ENCODE data around the gene MRPL21. TPM values are rescaled to one million over a fixed set of nuclear protein-coding genes. Genes with fewer than 3 reads are reported as not detected.
A peak's percentile ranks its signal among the peaks of the same experiment; 100 is the strongest.

MRPL21 gene
- total and polyA plus RNA-seq, 2 of the 13 experiments (the other 11 are each of a cell fraction or from before 2014, with no cell fraction given): 61.5 to 100 TPM

GRCh38 chr11:68904248-68904847 is 716 bp upstream of the MRPL21 start:
- no TSS peak for BruUV-seq (replicated peaks)
- peaks cover 0 to 3% of the 10 kb centered on the region in 2 experiments; a peak in 1 of 5 replicates for H3K27me3 ChIP-seq (ENCODE audit: control insufficient read depth in 1 of 2, insufficient read depth in 2 of 2, low read length in 2 of 2)
- ChIA-PET POLR2A (interaction anchor here (1.0 to 1.7 kb wide), 4 partner anchors 9 to 66 kb away, joined by 3 to 4 read pairs (median 4); no protein-coding TSS in a partner anchor), CTCF (ENCODE audit: low intra/inter-chr PET ratio, low total read pairs) (no interaction called here)
- under 1% methylated on average over 23 of the region's 24 CpGs for WGBS (ENCODE audit: low lambda C conversion rate)
- ATAC-seq (peak; percentile 72), DNase-seq (ENCODE audit: low spot score) (no peak), FAIRE-seq (no peak)
- peaks cover 32% of the 10 kb centered on the region for H3K4me1 ChIP-seq (ENCODE audit: insufficient read depth, low read length)
- intact Hi-C loops (cut with micrococcal nuclease; ENCODE audit: unreplicated experiment): loop anchor here (5.0 kb wide), 1 partner anchor 183 kb away; no protein-coding TSS in a partner anchor
- H3K4me2 ChIP-seq (ENCODE audit: low read depth, low read length): peak overlapping the region; percentile 76
- H3K27ac ChIP-seq (ENCODE audit: extremely low read length, insufficient read depth, low read length): peak overlapping the region; percentile 74
- no peaks in the 10 kb centered on the region for H4K20me1 ChIP-seq (ENCODE audit: insufficient read depth, low read length)
- peak overlapping the region; percentile 95 for H3K9ac ChIP-seq (ENCODE audit: insufficient read depth, low read depth, low read length)
- H3K36me3 ChIP-seq (replicated peaks in 1 of 2; ENCODE audit: control insufficient read depth in 1 of 2, insufficient read depth in 2 of 2, low read length in 2 of 2): peaks cover 7 to 36% of the 10 kb centered on the region in 2 experiments
- H2AFZ ChIP-seq (ENCODE audit: low read length): peak overlapping the region; percentile 32
- H3K79me2 ChIP-seq (ENCODE audit: insufficient read depth, low read length): peaks cover 55% of the 10 kb centered on the region
- in situ Hi-C loops (cut with HindIII; ENCODE audit: extremely low pct_ligation_motif_present, low pct_unique_long_range_greater_than_20kb): no loop called here
- no peaks in the 10 kb centered on the region for H3K9me3 ChIP-seq (ENCODE audit: low read length)
- H3K4me3 ChIP-seq (replicated peaks in 1 of 3; ENCODE audit: insufficient read depth in 1 of 3, low read depth in 2 of 3, low read length in 3 of 3): peak overlapping the region; percentile 71 to 95 (median 83)
- TF ChIP-seq ZNF569 (CRISPR knock-in tag; IDR thresholded peaks at IDR 0.05; ENCODE audit: borderline replicate concordance) (no peak), ZNF225 (CRISPR knock-in tag; IDR thresholded peaks at IDR 0.05) (0 out of 2 replicates have a peak, but pooled peaks have one; percentile 4), FOSL2 (CRISPR knock-in tag; IDR thresholded peaks at IDR 0.05) (0 out of 2 replicates have a peak, but pooled peaks have one; percentile 8), IKZF4 (CRISPR knock-in tag; IDR thresholded peaks at IDR 0.05; ENCODE audit: borderline replicate concordance, low read depth, not compliant biosample characterization) (no peak), CAMTA2 (CRISPR knock-in tag; IDR thresholded peaks at IDR 0.05; ENCODE audit: borderline replicate concordance) (no peak), ARNTL (CRISPR knock-in tag; IDR thresholded peaks at IDR 0.05) (0 out of 2 replicates have a peak, but pooled peaks have one; percentile 52), FOXM1 (CRISPR knock-in tag; IDR thresholded peaks at IDR 0.05) (no peak), ZNF740 (CRISPR knock-in tag; IDR thresholded peaks at IDR 0.05) (no peak), RBM39 (IDR thresholded peaks at IDR 0.05; ENCODE audit: low read depth, low read length, poor library complexity, severe bottlenecking) (peak; percentile 7), HINFP (CRISPR knock-in tag; IDR thresholded peaks at IDR 0.05; ENCODE audit: low read depth) (no peak), BRCA1 (CRISPR knock-in tag; IDR thresholded peaks at IDR 0.05) (no peak), HOXA5 (CRISPR knock-in tag; IDR thresholded peaks at IDR 0.05) (no peak), ZNF629 (CRISPR knock-in tag; conservative IDR thresholded peaks at IDR 0.05) (peak; percentile 32; the same call in 1 of the 2 replicates), ZNF670 (CRISPR knock-in tag; IDR thresholded peaks at IDR 0.05; ENCODE audit: borderline replicate concordance) (0 out of 2 replicates have a peak, but pooled peaks have one; percentile 1), ZNF136 (CRISPR knock-in tag; IDR thresholded peaks at IDR 0.05; ENCODE audit: low read depth) (no peak), ELK4 (CRISPR knock-in tag; IDR thresholded peaks at IDR 0.05; ENCODE audit: borderline replicate concordance) (no peak), MZF1 (CRISPR knock-in tag; IDR thresholded peaks at IDR 0.05; ENCODE audit: borderline replicate concordance) (no peak), ZNF280B (CRISPR knock-in tag; IDR thresholded peaks at IDR 0.05; ENCODE audit: borderline replicate concordance) (no peak), ZNF460 (CRISPR knock-in tag; IDR thresholded peaks at IDR 0.05; ENCODE audit: borderline replicate concordance) (no peak), RARG (CRISPR knock-in tag; IDR thresholded peaks at IDR 0.05; ENCODE audit: low read depth) (no peak)

All from HepG2 (cell line).